WTC11 (cell line): ENCODE results near the gene CD244.

Experiments used
- ATF2 ChIP-seq: sonication (generic); formaldehyde crosslinking; IDR thresholded peaks from 2 replicates; pipeline ENCODE4 v1.8.1; 2022; ENCODE audit warnings: low read depth, missing genetic modification reagents, borderline replicate concordance
- ATF3 ChIP-seq: sonication (generic); formaldehyde crosslinking; conservative IDR thresholded peaks from 2 replicates; pipeline ENCODE4 v1.8.1; 2022; ENCODE audit warnings: mild to moderate bottlenecking, missing genetic modification reagents
- FOXJ3 ChIP-seq: sonication (generic); formaldehyde crosslinking; IDR thresholded peaks from 2 replicates; pipeline ENCODE4 v1.9.0; 2021; ENCODE audit warnings: missing genetic modification reagents, mild to moderate bottlenecking, borderline replicate concordance
- GRHL2 ChIP-seq: fragments of 250-450 bp; sonication (Bioruptor Pico); IDR thresholded peaks from 2 replicates; pipeline ENCODE4 v1.8.0; 2022; ENCODE audit warnings: mild to moderate bottlenecking, moderate library complexity; ENCODE audit not compliant: insufficient replicate concordance, severe bottlenecking
- MAX ChIP-seq: sonication (generic); formaldehyde crosslinking; IDR thresholded peaks from 2 replicates; pipeline ENCODE4 v1.8.0; 2022; ENCODE audit warnings: mild to moderate bottlenecking, missing genetic modification reagents
- MXD4 ChIP-seq: fragments of 250-450 bp; sonication (Bioruptor Pico); IDR thresholded peaks from 2 replicates; pipeline ENCODE4 v1.8.0; 2021; ENCODE audit warnings: mild to moderate bottlenecking, moderate library complexity, borderline replicate concordance
- NFYB ChIP-seq: sonication (generic); formaldehyde crosslinking; conservative IDR thresholded peaks from 2 replicates; pipeline ENCODE4 v1.8.0; 2022; ENCODE audit warnings: low read depth, missing genetic modification reagents
- TP53 ChIP-seq: sonication (generic); formaldehyde crosslinking; IDR thresholded peaks from 2 replicates; pipeline ENCODE4 v1.8.1; 2023; ENCODE audit warnings: mild to moderate bottlenecking, missing genetic modification reagents
- ZNF416 ChIP-seq: fragments of 250-450 bp; sonication (Bioruptor Pico); IDR thresholded peaks from 2 replicates; pipeline ENCODE4 v1.9.0; 2021; ENCODE audit warnings: mild to moderate bottlenecking, inconsistent platforms
- ZNF512 ChIP-seq: sonication (generic); formaldehyde crosslinking; IDR thresholded peaks from 2 replicates; pipeline ENCODE4 v1.8.1; 2022; ENCODE audit warnings: missing genetic modification reagents, borderline replicate concordance
- TF ChIP-seq, protein P1 (sequence below): fragments of 200-600 bp; IDR thresholded peaks from 2 replicates; pipeline ENCODE4 v1.8.0; 2022; ENCODE audit warnings: antibody characterized with exemption
- TF ChIP-seq, protein P2 (sequence below): sonication (generic); formaldehyde crosslinking; IDR thresholded peaks from 2 replicates; pipeline ENCODE4 v1.8.1; 2022; ENCODE audit warnings: mild to moderate bottlenecking, moderate library complexity, missing genetic modification reagents

DNA sequence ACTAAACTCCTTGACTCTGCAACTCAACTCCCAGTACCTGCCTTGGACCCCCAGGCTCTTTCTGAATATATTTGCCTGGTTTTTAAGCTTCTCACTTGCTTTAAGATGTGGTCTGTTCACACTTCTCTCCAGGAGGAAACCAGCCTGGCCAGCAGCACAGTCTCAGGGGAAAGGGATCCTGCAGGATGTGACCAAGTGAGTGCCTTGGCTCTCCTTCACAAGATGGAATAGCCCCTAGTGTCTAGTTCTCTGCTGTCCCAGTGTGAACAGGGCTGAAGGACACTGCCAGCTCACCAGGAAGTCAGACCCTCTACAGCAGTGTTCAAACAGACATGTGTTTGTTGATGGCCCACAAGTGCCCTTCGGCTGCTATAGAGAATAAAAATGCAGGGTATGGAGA is 32.9 kb downstream of the CD244 start:
- TF ChIP-seq ATF3 (CRISPR knock-in tag), result no peak
- TF ChIP-seq, protein P1, sequence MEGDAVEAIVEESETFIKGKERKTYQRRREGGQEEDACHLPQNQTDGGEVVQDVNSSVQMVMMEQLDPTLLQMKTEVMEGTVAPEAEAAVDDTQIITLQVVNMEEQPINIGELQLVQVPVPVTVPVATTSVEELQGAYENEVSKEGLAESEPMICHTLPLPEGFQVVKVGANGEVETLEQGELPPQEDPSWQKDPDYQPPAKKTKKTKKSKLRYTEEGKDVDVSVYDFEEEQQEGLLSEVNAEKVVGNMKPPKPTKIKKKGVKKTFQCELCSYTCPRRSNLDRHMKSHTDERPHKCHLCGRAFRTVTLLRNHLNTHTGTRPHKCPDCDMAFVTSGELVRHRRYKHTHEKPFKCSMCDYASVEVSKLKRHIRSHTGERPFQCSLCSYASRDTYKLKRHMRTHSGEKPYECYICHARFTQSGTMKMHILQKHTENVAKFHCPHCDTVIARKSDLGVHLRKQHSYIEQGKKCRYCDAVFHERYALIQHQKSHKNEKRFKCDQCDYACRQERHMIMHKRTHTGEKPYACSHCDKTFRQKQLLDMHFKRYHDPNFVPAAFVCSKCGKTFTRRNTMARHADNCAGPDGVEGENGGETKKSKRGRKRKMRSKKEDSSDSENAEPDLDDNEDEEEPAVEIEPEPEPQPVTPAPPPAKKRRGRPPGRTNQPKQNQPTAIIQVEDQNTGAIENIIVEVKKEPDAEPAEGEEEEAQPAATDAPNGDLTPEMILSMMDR, result no peak
- no peak for TF ChIP-seq ATF2 (CRISPR knock-in tag)
- no peak for TF ChIP-seq ZNF416 (CRISPR knock-in tag)
- TF ChIP-seq MAX (CRISPR knock-in tag), result no peak
- TF ChIP-seq, protein P2, sequence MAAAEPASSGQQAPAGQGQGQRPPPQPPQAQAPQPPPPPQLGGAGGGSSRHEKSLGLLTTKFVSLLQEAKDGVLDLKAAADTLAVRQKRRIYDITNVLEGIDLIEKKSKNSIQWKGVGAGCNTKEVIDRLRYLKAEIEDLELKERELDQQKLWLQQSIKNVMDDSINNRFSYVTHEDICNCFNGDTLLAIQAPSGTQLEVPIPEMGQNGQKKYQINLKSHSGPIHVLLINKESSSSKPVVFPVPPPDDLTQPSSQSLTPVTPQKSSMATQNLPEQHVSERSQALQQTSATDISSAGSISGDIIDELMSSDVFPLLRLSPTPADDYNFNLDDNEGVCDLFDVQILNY (CRISPR knock-in tag), result no peak
- TF ChIP-seq NFYB (CRISPR knock-in tag), result no peak
- no peak for TF ChIP-seq GRHL2 (CRISPR knock-in tag)
- TF ChIP-seq MXD4 (CRISPR knock-in tag), result no peak
- no peak for TF ChIP-seq FOXJ3 (CRISPR knock-in tag)
- TF ChIP-seq ZNF512 (CRISPR knock-in tag), result no peak
- no peak for TF ChIP-seq TP53 (CRISPR knock-in tag)
